Type B pancreatic cell (in vitro differentiated cells): ENCODE data around the gene NAV3. TPM values are rescaled to one million over a fixed set of nuclear protein-coding genes. Genes with fewer than 3 reads are reported as not detected.
A peak's percentile ranks its signal among the peaks of the same experiment; 100 is the strongest.

ENCODE experiments used
- DNase-seq: peaks from one replicate; pipeline ENCODE4 v3.0.0; 2021; ENCODE audit warnings: mixed read lengths; ENCODE audit not compliant: unreplicated experiment; ENCODE audit errors: extremely low spot score
- H3K27ac Mint-ChIP-seq: 2 replicates; pipeline ENCODE4 v1.8.0; 2021; ENCODE audit warnings: mild to moderate bottlenecking, mixed read lengths
- H3K27me3 Mint-ChIP-seq: 2 replicates; pipeline ENCODE4 v1.8.0; 2021; ENCODE audit warnings: mixed read lengths
- H3K36me3 Mint-ChIP-seq: 2 replicates; pipeline ENCODE4 v1.8.0; 2021; ENCODE audit warnings: mixed read lengths
- H3K4me1 Mint-ChIP-seq: one replicate; pipeline ENCODE4 v1.8.0; 2021; ENCODE audit warnings: mixed read lengths; ENCODE audit not compliant: unreplicated experiment
- H3K4me3 Mint-ChIP-seq: 2 replicates; pipeline ENCODE4 v1.8.0; 2021; ENCODE audit warnings: mild to moderate bottlenecking, mixed read lengths
- H3K9me3 Mint-ChIP-seq: 2 replicates; pipeline ENCODE4 v1.8.0; 2021; ENCODE audit warnings: mixed read lengths
- CTCF ChIP-seq: fragments of 200-600 bp; sonication (generic); conservative IDR thresholded peaks from 2 replicates; pipeline ENCODE4 v1.5.0; 2021; ENCODE audit warnings: antibody characterized with exemption, mild to moderate bottlenecking
- total RNA-seq: library from RNA; stranded (reverse); gene quantifications from 2 replicates; pipeline ENCODE4 v1.2.1, GENCODE V29; 2021; ENCODE audit warnings: low replicate concordance

The NAV3 gene
- total RNA-seq, 1 donor from 2014 or later, result 24.9 TPM

- H3K9me3 Mint-ChIP-seq, result peaks cover 5% of the 10 kb centered on the region
- no peak for TF ChIP-seq CTCF
Measured at GRCh38 chr12:77963576-77964178, 133.0 kb downstream of the NAV3 start.

GRCh38 chr12:77965790-77966189 is 135.1 kb downstream of the NAV3 start:
- Mint-ChIP-seq H3K9me3 (peaks cover 5% of the 10 kb centered on the region), H3K27ac (no peak overlapping the region), H3K4me1 (no peaks in the 10 kb centered on the region), H3K36me3 (no peaks in the 10 kb centered on the region), H3K27me3 (peaks cover 3% of the 10 kb centered on the region), H3K4me3 (no peak overlapping the region)
- no peak for DNase-seq
- no peak for TF ChIP-seq CTCF

More at GRCh38 chr12:77963576-77964178, 133.0 kb downstream of the NAV3 start:
- Mint-ChIP-seq H3K4me3 (no peak overlapping the region), H3K27ac (no peak overlapping the region), H3K36me3 (no peaks in the 10 kb centered on the region), H3K27me3 (peaks cover 3% of the 10 kb centered on the region), H3K4me1 (no peaks in the 10 kb centered on the region)
- no peak for DNase-seq

DNA sequence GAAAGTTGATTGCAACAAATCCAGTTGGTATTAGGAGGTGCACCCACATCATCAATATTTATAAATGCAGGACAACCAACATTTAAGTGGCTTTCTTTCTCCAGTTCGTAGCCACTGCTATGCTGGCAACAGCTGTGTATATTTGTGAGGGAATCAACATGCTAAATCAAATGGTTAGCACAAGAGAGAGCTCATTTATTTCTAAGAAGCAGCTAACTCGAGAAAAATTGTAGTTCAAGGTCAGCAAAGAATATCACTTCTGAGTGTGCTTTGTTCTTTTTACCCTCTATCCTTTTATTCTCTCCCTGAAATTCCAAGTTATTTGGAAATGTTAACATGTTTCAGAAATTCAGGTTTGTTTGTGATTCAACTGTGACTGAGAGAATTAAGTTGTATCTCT is 137.3 kb downstream of the NAV3 start:
- Mint-ChIP-seq H3K27me3 (peaks cover 3% of the 10 kb centered on the region), H3K36me3 (no peaks in the 10 kb centered on the region), H3K4me3 (no peak overlapping the region), H3K4me1 (no peaks in the 10 kb centered on the region), H3K27ac (no peak overlapping the region), H3K9me3 (no peaks in the 10 kb centered on the region)
- DNase-seq, result no peak
- TF ChIP-seq CTCF, result no peak

DNA sequence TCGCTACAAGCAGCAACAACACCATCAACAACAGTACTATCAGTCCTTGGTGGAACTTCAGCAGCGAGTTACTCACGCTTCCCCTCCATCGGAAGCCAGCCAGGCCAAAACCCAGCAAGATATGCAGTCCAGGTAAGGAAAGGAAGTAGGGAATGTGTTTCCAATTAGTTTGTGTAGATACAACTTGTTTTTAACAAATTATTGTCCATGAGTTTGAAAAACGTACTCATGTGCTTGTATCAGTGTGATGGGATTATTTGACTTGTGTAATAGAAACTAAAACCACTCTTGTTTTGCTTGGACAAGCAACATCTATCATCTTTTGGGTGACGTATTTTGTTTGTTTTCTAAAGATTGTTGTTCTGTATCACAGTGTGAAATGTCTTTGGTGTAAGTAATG is 137.9 kb downstream of the NAV3 start:
- H3K27me3 Mint-ChIP-seq, result peaks cover 3% of the 10 kb centered on the region
- no peaks in the 10 kb centered on the region for H3K36me3 Mint-ChIP-seq
- H3K4me3 Mint-ChIP-seq, result no peak overlapping the region
- no peaks in the 10 kb centered on the region for H3K9me3 Mint-ChIP-seq
- peaks cover 3% of the 10 kb centered on the region for H3K4me1 Mint-ChIP-seq
- no peak for TF ChIP-seq CTCF
- DNase-seq, result no peak
- H3K27ac Mint-ChIP-seq, result peak overlapping the region; percentile 81

- no peak for DNase-seq
- Mint-ChIP-seq H3K4me1 (peaks cover 6% of the 10 kb centered on the region), H3K36me3 (no peaks in the 10 kb centered on the region), H3K27ac (no peak overlapping the region), H3K27me3 (no peaks in the 10 kb centered on the region), H3K4me3 (no peak overlapping the region), H3K9me3 (no peaks in the 10 kb centered on the region)
- TF ChIP-seq CTCF, result no peak
Measured at GRCh38 chr12:77973579-77973978, 142.9 kb downstream of the NAV3 start.

- H3K27ac Mint-ChIP-seq, result no peak overlapping the region
- H3K36me3 Mint-ChIP-seq, result no peaks in the 10 kb centered on the region
- H3K4me3 Mint-ChIP-seq, result no peak overlapping the region
- H3K9me3 Mint-ChIP-seq, result no peaks in the 10 kb centered on the region
- peaks cover 6% of the 10 kb centered on the region for H3K4me1 Mint-ChIP-seq
- TF ChIP-seq CTCF, result no peak
- no peak for DNase-seq
- no peaks in the 10 kb centered on the region for H3K27me3 Mint-ChIP-seq
Measured at GRCh38 chr12:77974645-77975044, 144.0 kb downstream of the NAV3 start.
